ENCODE measurements around the gene PTAR1.
A peak's percentile ranks its signal among the peaks of the same experiment; 100 is the strongest.

Gene PTAR1

DNA sequence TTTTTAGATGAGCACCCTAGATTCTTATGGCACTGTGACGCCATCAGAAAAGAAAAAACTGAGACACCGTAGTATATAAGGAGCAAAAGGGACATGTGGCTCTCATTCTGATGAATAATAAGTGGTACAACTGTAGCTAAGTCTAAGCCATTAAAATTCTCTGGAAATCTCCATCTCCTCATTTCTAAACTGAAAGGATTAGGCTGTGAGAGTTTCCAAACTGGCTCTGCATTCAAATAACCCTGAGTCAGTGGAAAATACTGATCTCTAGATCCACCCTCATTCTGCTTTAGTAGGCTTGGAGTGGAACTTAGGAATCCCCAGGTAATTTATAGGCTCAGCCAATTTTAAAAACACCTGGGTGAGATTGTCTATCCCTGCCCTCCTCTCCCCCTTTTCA lies 28.5 kb downstream of the PTAR1 start:
- TF ChIP-seq, protein P1, sequence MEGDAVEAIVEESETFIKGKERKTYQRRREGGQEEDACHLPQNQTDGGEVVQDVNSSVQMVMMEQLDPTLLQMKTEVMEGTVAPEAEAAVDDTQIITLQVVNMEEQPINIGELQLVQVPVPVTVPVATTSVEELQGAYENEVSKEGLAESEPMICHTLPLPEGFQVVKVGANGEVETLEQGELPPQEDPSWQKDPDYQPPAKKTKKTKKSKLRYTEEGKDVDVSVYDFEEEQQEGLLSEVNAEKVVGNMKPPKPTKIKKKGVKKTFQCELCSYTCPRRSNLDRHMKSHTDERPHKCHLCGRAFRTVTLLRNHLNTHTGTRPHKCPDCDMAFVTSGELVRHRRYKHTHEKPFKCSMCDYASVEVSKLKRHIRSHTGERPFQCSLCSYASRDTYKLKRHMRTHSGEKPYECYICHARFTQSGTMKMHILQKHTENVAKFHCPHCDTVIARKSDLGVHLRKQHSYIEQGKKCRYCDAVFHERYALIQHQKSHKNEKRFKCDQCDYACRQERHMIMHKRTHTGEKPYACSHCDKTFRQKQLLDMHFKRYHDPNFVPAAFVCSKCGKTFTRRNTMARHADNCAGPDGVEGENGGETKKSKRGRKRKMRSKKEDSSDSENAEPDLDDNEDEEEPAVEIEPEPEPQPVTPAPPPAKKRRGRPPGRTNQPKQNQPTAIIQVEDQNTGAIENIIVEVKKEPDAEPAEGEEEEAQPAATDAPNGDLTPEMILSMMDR (IDR thresholded peaks at IDR 0.05; ENCODE audit: insufficient read depth, low read depth, low read length, missing control alignments): no peak
- H3K4me3 ChIP-seq (ENCODE audit: low read length): no peak overlapping the region
- DNase-seq (ENCODE audit: low read depth): no peak

DNA sequence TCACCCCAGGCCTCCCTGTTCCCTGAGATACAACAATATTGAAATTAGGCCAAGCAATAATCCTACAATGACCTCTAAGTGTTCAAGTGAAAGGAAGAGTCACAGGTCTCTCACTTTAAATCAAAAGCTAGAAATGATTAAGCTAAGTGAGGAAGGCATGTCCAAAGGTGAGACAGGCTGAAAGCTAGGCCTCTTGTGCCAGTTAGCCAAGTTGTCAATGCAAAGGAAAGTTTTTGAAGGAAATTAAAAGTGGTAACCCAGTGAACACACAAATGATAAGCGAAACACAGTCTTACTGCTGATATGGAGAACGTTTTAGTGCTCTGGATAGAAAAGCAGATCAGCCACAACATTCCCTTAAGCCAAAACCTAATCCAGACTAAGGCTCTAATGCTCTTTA lies 39.8 kb downstream of the PTAR1 start:
- TF ChIP-seq, protein P1 (IDR thresholded peaks at IDR 0.05; ENCODE audit: insufficient read depth, low read depth, low read length, missing control alignments): no peak
- H3K4me3 ChIP-seq (ENCODE audit: low read length): no peak overlapping the region
- no peak for DNase-seq (ENCODE audit: low read depth)

DNA sequence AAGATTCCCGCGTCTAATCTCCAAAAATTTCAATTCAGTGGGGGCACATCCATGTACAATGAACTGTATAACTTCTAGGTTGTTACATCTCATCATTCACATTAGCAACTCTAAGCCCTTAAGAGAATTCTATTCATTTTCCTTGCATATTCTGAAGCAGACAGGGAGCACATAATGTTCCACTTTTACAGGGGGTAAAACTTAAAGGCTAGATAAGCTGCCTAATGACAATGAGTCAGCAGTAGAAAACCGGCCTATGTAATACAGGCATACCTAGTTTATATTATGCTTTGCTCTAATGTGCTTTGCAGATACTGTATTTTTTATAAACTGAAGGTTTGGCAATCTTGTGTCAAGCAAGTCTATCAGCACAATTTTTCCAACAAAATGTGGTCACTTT lies 40.4 kb downstream of the PTAR1 start:
- TF ChIP-seq, protein P1 (IDR thresholded peaks at IDR 0.05; ENCODE audit: insufficient read depth, low read depth, low read length, missing control alignments): no peak
- H3K4me3 ChIP-seq (ENCODE audit: low read length): no peak overlapping the region
- no peak for DNase-seq (ENCODE audit: low read depth)

DNA sequence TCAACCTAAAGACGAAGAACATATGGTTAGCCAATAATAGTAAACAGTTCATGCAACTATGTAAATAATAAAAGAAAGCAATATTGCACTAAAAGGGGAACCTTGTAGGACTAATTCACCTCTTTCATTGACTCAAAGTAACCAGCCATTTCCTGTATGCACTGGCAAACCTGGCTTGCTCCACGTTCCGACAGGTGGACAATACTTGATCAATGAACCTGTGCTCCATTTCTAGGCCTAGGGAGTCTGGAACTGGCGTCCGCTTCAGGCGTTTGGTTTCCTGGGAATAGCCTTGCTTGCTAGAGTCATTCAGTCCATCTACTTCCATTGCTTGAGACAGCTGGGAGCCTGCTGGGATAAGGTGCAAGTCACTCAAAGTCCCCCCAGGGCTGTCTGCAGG lies 41.6 kb downstream of the PTAR1 start:
- DNase-seq (ENCODE audit: low read depth): no peak
- TF ChIP-seq, protein P1 (IDR thresholded peaks at IDR 0.05; ENCODE audit: insufficient read depth, low read depth, low read length, missing control alignments): no peak
- H3K4me3 ChIP-seq (ENCODE audit: low read length): no peak overlapping the region

DNA sequence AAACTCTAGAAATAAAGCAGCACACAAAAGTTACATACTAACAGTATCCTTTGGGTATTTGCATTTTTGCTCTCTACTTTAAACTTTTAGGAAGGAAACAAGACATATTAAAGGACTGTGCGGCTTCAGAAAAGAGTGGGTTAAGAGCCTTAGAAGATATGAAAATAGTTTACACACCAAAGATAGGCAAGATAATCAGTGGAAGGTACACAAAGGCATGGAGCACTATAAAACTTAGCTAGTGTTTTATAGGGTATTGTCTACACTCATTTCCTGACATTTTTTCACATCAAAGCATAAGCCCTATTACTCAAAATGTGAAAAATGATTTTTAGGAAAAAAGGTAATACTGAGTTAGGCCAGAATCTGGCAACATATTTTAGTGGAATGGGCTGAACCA lies 44.0 kb downstream of the PTAR1 start:
- H3K4me3 ChIP-seq (ENCODE audit: low read length): no peak overlapping the region
- TF ChIP-seq, protein P1 (IDR thresholded peaks at IDR 0.05; ENCODE audit: insufficient read depth, low read depth, low read length, missing control alignments): no peak
- no peak for DNase-seq (ENCODE audit: low read depth)

DNA sequence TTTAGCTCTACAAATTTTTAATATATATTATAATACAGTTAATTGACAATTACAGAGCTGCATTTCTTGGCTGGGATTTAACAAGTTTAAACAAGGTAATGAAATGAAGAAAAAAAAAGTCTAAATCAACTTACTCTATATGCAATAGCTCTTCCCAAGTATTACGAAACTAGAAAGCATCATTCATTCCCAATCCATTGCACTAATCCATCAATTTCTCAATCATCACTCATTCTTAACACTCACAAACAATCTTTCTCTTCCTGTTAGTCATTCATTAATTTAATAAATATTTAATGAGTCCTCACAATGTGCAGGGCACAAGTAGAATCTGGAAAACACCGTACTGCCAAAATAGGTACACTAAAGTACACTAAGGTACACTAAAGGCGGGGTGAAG lies 44.7 kb downstream of the PTAR1 start:
- H3K4me3 ChIP-seq (ENCODE audit: low read length): no peak overlapping the region
- TF ChIP-seq, protein P1 (IDR thresholded peaks at IDR 0.05; ENCODE audit: insufficient read depth, low read depth, low read length, missing control alignments): no peak
- peak; percentile 53 for DNase-seq (ENCODE audit: low read depth)

DNA sequence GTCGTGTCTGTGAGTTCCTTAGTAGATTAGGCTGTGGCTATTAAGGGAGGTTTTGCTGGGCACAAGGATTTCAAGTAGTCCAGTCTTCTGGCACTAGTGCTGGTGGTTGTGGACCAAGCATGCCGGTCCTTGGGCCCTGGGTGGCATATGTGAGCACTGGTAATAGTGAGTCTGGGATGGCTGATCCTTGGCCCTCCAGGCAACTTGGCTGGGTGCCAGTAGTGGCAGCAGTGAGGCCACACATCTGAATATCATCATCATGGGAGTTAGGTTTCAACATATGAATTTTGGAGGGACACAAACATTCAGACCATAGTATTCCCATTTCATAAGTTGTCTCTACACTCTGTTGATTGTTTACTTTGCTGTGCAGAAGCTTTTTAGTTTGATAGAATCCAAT lies 62.3 kb downstream of the PTAR1 start:
- no peak for DNase-seq (ENCODE audit: low read depth)
- no peak overlapping the region for H3K4me3 ChIP-seq (ENCODE audit: low read length)
- TF ChIP-seq, protein P1 (IDR thresholded peaks at IDR 0.05; ENCODE audit: insufficient read depth, low read depth, low read length, missing control alignments): no peak
